Measurements from ENCODE around the gene SAXO2. TPM values are rescaled to one million over a fixed set of nuclear protein-coding genes. Genes with fewer than 3 reads are reported as not detected.
"Not testable (repeated sequence)": the region's sequence is repeated elsewhere in the genome, so short reads cannot be mapped to it uniquely, and the experiment has no call there.

SAXO2 gene
- total RNA-seq, 4 donors from 2014 or later: 0.26 to 10.4 (median 5.2) TPM

DNA sequence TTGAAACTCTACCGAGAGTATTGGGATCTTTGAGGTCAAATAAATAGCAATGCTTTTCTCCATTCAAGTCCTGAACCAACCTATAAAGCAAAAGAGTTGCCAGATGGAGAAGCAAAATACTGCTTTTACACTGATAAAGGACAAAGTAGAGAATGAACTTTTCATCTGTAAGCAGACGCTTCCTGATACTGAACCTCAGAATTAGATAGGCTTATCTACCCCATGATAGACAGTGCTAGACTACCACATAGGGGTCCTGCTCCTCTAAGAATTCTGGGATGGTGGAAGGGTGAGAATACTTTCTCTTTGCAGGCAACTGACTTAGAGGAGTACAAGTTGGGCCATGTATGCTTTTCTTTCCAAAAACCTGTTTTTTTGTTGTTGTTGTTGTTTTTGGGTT, 9.5 kb downstream of the SAXO2 start:
- Histone ChIP-seq H3K4me3 (no peak overlapping the region), H3K9me3 (no peaks in the 10 kb centered on the region), H3K36me3 (no peaks in the 10 kb centered on the region), H3K4me1 (no peaks in the 10 kb centered on the region), H3K27ac (no peak overlapping the region), H3K27me3 (no peaks in the 10 kb centered on the region)
- intact Hi-C loops (cut with DNase I; ENCODE audit: low total_unique reads): no loop called here
- TF ChIP-seq CTCF (IDR thresholded peaks at IDR 0.05) (no peak), POLR2A (IDR thresholded peaks at IDR 0.05) (no peak)
- DNase-seq: no peak

GRCh38 chr15:82275410-82275809, 12.8 kb downstream of the SAXO2 start:
- DNase-seq: no peak
- H3K9me3 ChIP-seq: no peaks in the 10 kb centered on the region
- no peaks in the 10 kb centered on the region for H3K27me3 ChIP-seq
- H3K27ac ChIP-seq: no peak overlapping the region
- no peak overlapping the region for H3K4me3 ChIP-seq
- intact Hi-C loops (cut with DNase I; ENCODE audit: low total_unique reads): no loop called here
- H3K36me3 ChIP-seq: no peaks in the 10 kb centered on the region
- H3K4me1 ChIP-seq: no peaks in the 10 kb centered on the region
- TF ChIP-seq POLR2A (IDR thresholded peaks at IDR 0.05): no peak
- no peak for TF ChIP-seq CTCF (IDR thresholded peaks at IDR 0.05)

DNA sequence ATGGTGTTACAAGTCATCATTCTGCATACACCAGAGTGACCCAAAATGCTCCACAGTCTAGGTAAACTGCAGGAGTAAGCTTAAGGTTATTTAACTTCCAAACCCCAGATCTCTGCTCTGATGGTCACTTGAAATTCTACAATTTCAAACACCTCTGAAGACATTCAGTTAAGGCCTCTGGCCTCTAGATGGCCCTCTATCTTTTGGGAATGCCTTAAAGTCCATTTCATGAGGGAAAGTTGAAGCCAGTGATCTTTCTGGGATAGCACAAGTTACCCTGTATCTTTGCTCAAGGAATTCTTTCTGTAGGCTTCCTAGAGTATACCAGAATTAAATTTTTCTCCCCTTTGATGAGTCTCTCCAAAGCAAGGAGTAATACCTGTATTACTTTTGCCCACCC, 18.7 kb downstream of the SAXO2 start:
- H3K27ac ChIP-seq; intact Hi-C loops (cut with DNase I; ENCODE audit: low total_unique reads); H3K4me1 ChIP-seq; DNase-seq; H3K36me3 ChIP-seq; H3K27me3 ChIP-seq; H3K9me3 ChIP-seq; H3K4me3 ChIP-seq: not testable (repeated sequence)

GRCh38 chr15:82282386-82282785, 19.8 kb downstream of the SAXO2 start:
- H3K4me1 ChIP-seq; H3K9me3 ChIP-seq; H3K4me3 ChIP-seq; DNase-seq; H3K27ac ChIP-seq; H3K36me3 ChIP-seq; H3K27me3 ChIP-seq; intact Hi-C loops (cut with DNase I; ENCODE audit: low total_unique reads): not testable (repeated sequence)

GRCh38 chr15:82284381-82284780, 21.8 kb downstream of the SAXO2 start:
- DNase-seq; H3K27ac ChIP-seq; H3K27me3 ChIP-seq; H3K36me3 ChIP-seq; H3K9me3 ChIP-seq; H3K4me1 ChIP-seq; intact Hi-C loops (cut with DNase I; ENCODE audit: low total_unique reads); H3K4me3 ChIP-seq: not testable (repeated sequence)

DNA sequence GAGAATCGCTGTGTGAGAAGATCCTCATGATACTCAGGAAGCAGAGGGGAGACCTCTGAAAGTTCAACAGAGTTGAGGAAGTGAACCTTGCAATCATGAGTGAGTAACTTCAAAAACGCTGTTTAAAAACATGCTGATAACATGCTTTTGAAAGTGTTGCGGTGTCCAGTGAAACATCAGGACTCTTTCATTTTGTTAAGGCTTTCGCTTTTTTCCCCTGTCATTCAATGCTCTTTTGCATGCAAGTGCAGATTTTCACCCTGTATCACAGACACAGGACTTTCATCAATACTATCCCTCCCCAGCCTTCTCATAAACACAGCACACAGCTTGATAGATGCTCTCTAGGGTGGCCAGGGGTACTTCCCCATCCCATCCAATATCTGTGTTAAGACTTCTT, 23.9 kb downstream of the SAXO2 start:
- H3K4me1 ChIP-seq; H3K27me3 ChIP-seq; H3K36me3 ChIP-seq; H3K4me3 ChIP-seq; H3K9me3 ChIP-seq; DNase-seq; H3K27ac ChIP-seq; intact Hi-C loops (cut with DNase I; ENCODE audit: low total_unique reads): not testable (repeated sequence)

- H3K4me1 ChIP-seq; intact Hi-C loops (cut with DNase I; ENCODE audit: low total_unique reads): not testable (repeated sequence)
Observed at GRCh38 chr15:82288202-82288601, 25.6 kb downstream of the SAXO2 start.

GRCh38 chr15:82292271-82292670, 29.7 kb downstream of the SAXO2 start:
- no peaks in the 10 kb centered on the region for H3K36me3 ChIP-seq
- H3K4me1 ChIP-seq: no peaks in the 10 kb centered on the region
- no peak for DNase-seq
- intact Hi-C loops (cut with DNase I; ENCODE audit: low total_unique reads): no loop called here
- no peaks in the 10 kb centered on the region for H3K9me3 ChIP-seq
- H3K4me3 ChIP-seq: no peak overlapping the region
- no peak overlapping the region for H3K27ac ChIP-seq
- no peaks in the 10 kb centered on the region for H3K27me3 ChIP-seq
- TF ChIP-seq POLR2A (IDR thresholded peaks at IDR 0.05) (no peak), CTCF (IDR thresholded peaks at IDR 0.05) (no peak)

More at GRCh38 chr15:82288202-82288601, 25.6 kb downstream of the SAXO2 start:
- not testable (repeated sequence) for H3K4me3 ChIP-seq, DNase-seq, H3K36me3 ChIP-seq, H3K27ac ChIP-seq, H3K27me3 ChIP-seq, H3K9me3 ChIP-seq
